Measurements from ENCODE around the gene OR4B1.

DNA sequence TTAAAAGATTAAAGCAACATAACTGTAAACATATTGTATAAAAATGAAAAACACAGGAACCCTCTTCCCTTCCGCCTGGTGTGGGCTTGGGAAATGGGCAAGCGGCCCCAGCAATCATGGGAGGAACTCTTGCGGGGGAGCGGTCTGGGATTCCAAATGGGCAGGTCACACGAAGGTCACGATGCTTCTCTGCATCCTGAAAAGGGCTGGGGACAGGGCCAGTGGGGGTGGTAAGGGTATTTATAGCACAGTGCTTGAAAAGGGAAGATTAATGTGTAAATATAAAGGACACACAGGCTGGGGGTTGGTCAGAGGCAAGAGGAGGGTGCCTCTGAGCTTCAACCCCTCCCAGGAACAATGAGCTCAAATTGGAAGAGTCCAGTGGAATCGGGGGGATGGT, 46.9 kb upstream of the OR4B1 start:
- TF ChIP-seq, protein P1, sequence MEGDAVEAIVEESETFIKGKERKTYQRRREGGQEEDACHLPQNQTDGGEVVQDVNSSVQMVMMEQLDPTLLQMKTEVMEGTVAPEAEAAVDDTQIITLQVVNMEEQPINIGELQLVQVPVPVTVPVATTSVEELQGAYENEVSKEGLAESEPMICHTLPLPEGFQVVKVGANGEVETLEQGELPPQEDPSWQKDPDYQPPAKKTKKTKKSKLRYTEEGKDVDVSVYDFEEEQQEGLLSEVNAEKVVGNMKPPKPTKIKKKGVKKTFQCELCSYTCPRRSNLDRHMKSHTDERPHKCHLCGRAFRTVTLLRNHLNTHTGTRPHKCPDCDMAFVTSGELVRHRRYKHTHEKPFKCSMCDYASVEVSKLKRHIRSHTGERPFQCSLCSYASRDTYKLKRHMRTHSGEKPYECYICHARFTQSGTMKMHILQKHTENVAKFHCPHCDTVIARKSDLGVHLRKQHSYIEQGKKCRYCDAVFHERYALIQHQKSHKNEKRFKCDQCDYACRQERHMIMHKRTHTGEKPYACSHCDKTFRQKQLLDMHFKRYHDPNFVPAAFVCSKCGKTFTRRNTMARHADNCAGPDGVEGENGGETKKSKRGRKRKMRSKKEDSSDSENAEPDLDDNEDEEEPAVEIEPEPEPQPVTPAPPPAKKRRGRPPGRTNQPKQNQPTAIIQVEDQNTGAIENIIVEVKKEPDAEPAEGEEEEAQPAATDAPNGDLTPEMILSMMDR (IDR thresholded peaks at IDR 0.05; ENCODE audit: poor library complexity): no peak
- TF ChIP-seq EZH2 (IDR thresholded peaks at IDR 0.05; ENCODE audit: borderline replicate concordance) (no peak), EZH2phosphoT487 (IDR thresholded peaks at IDR 0.05; ENCODE audit: low read depth, severe bottlenecking, unreplicated experiment) (no peak)

Measured in hepatocyte (in vitro differentiated cells).